T-helper 2 cell treated with Interferon-gamma antibody and Interleukin-4, amounts not matched to agents 100 ng/mL and 5 ng/mL, for 36 hours (primary cell): ENCODE results near the gene GCM1. TPM values are rescaled to one million over a fixed set of nuclear protein-coding genes. Genes with fewer than 3 reads are reported as not detected.

Source experiments
- intact Hi-C: fragments of 100-400 bp; cut with micrococcal nuclease; formaldehyde crosslinking; loops from one replicate; pipeline ENCODE4 v1.15.1; 2023
- total RNA-seq: library from RNA; stranded (reverse); gene quantifications from 2 replicates; pipeline ENCODE4 v1.2.3, GENCODE V29; 2022

GCM1 gene
- total RNA-seq, 1 donor from 2014 or later = 0.11 TPM

- intact Hi-C loops = no loop called here
Measured at GRCh38 chr6:53152576-53152975, 3.9 kb upstream of the GCM1 start.

- intact Hi-C loops = no loop called here
Measured at GRCh38 chr6:53151676-53152075, 3.0 kb upstream of the GCM1 start.

DNA sequence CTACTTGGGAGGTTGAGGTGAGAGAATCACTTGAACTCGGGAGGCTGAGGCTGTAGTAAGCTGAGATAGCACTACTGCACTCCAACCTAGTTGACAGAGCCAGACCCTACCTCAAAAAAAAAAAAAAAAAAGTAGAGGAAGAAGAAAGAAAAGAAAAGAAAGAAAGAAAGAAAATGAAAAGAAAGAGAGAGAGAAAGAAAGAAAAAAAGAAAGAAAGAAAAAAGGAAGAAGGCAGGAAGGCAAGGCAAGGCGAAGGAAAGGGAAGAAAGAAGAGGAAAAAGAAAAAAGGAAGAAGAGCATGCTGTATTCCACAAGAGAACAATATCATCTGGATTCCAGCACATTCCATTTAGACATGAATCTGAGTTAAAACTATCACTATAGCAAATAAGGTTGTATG, 3.8 kb downstream of the GCM1 start:
- intact Hi-C loops = no loop called here

DNA sequence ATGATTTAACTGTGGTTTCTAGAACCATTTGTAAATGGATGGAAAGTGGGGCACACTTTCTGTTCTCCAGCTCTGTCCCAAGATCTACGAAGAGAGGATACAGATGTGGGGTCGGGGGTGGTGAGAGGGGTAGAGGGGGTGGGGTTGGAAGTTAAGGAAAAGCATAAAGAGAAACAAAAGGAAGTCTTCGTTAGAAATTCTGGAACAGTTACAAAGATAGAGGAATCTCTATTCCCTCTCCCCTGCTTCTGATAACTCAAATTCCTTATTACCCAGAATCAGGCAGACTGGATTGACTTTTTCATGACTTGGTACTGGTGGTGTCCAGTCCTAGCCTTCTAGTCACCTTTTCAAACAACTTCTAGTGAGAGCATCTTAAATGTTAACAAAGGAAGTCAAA, 4.9 kb downstream of the GCM1 start:
- intact Hi-C loops = no loop called here

DNA sequence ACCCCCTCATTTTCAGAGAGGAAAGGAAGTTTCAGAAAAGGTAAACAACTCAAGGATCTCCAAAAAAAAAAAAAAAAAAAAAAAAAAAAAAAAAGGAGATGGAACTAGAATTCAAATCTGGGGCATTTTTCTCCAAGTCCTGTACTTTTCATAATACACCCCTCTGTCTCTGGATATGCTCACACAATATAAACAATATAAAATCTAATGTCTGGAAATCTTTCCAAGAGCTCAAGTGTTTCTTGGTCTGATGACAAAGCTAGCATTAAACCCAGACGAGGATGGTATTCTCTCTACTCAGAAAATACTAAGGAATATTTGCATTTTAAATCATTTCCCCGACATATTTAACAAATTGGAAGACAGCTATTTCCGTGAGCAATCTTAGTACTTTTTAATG, 5.8 kb downstream of the GCM1 start:
- intact Hi-C loops = no loop called here

DNA sequence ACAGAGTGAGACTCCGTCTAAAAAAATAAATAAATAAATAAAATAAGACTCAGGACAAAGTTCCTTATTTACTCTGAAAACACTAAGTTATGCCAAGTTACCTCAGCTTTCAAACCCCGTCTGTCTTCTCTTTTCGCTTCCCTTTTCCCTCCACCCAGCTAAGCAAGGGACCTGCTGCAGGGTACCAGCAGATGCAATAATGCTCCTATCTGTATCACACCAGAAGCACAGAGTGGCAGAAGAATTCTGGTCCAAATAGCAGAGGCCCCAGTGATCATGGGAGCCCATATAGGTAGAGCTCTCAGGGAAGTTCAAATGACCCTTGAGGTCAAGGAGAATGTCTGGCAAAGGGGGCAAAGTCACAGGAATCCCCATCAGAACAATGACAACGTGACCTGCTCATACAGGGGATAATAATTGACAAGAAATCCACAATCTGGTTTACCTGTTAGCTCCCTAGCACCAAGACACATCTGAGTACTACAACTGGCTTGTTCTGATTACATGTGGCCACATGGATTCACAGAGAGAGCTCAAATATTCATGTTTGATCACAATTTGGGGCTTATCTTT, 8.7 kb downstream of the GCM1 start:
- intact Hi-C loops = no loop called here

GRCh38 chr6:53136000-53136609, 12.5 kb downstream of the GCM1 start:
- intact Hi-C loops = no loop called here

- intact Hi-C loops = no loop called here
Measured at GRCh38 chr6:53134601-53135235, 13.9 kb downstream of the GCM1 start.

DNA sequence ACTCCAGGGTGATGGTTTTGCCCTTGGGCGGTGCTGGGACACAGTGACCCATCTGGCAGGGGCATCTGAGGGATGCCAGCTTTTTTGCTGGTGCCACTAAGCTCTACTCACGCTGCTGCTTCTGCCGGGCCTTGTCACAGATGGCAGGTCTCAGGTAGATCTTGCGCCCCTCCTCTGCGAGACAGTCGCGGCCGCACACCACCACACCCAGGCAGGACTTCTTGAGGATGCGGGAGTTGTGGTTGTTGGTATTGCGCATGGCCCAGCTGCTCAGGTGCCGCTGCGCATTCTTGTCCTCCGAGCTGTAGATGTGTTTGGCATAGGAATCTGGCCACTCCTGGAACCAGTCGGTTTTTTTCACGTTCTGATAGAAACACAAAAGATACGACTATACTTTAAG, 14.7 kb downstream of the GCM1 start:
- intact Hi-C loops = no loop called here

- intact Hi-C loops = no loop called here
Measured at GRCh38 chr6:53130569-53131290, 17.9 kb downstream of the GCM1 start.

- intact Hi-C loops = no loop called here
Measured at GRCh38 chr6:53128842-53129241, 19.8 kb downstream of the GCM1 start.

DNA sequence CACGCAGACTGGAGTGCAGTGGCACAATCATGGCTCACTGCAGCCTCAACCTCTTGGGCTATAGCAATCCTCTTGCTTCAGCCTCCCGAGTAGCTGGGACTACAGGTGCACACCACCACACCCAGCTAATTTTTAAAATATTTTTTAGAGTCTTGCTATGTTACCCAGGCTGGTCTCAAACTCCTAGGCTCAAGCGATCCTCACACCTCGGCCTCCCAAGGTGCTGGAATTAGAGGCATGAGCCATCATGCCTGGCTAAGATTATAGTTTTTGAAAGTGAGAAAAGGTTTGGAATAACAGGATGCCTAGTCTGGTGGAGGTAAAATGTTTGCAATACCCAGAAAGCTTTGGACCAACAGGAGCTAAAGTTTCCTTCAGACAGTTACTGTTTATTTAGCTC, 23.4 kb downstream of the GCM1 start:
- intact Hi-C loops = no loop called here

- intact Hi-C loops = no loop called here
Measured at GRCh38 chr6:53124131-53124800, 24.4 kb downstream of the GCM1 start.

GRCh38 chr6:53119772-53120409, 28.8 kb downstream of the GCM1 start:
- intact Hi-C loops = no loop called here

GRCh38 chr6:53119349-53119748, 29.3 kb downstream of the GCM1 start:
- intact Hi-C loops = no loop called here

DNA sequence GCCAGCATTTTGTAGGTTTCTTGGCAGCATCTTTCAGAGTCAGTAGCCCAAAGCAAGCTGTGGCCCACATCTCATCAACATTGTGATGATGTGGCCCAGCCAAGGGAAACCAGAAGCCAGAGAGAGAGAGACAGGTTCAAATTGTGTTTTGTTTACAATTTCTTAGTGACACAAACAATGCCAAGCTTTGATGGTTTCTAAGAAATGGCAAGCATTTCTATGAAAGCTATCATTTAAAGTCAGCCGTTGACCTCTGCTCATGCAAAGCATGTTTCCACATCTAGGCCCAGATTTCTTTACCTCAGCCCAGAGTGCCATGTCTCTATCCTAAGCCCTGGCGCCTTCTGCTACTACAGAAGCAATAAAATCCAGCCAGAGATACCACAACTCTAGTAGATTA, 32.9 kb downstream of the GCM1 start:
- intact Hi-C loops = no loop called here

DNA sequence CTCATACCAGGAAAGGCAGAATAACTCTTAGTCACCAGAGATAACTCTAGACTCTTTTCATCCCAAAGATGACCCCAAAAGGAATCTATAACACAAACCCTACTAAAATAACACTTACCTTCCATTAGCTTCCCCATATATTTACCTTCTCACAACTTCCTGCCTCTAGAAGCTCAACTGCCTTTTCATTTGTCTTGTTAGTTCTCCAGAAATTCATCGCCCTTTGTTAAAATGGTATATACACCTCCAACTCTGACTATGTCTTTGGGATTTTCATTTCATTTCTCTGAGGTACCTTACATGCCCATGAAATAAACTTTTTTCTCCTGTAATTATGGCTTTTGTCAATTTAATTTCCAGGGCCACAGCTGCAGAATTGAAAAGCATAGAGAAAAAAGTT, 33.5 kb downstream of the GCM1 start:
- intact Hi-C loops = no loop called here

DNA sequence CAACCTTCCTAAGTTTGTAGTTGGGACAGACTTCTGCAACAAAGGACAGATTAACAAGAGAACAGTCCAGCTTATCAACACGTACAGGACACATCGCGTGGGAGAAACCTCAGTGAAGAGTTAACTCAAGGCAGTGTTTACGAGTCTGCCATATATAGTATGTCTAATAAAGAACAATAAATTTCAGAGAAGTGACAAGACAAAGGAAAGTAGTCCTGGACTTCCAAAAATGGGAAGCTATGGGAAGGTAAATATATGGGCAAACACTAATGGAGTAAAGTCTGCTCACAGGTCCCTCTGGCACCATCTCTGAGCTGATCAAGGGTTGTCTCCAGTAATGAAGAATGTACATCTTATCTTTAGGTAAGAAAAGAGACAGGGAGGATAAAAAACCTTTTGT, 34.9 kb downstream of the GCM1 start:
- intact Hi-C loops = no loop called here

DNA sequence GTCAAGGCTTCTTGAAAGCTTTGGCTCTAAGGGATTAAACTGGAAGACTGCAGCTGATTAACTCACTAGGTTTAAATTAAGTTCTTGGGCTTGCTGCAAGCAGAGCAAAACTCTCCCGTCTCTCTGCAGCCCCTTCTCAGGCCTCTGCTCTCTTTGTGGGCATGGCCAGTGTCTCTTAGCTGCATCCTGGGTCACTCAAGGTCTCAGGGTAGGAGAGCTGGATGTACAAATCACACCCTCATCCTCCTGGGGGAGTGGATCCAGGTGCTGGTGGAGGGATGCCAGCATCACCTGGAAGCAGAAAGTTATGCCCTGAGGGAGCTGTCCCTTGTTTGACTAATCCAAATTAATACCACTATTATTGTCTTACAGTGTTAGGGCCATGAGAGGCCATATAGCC, 35.8 kb downstream of the GCM1 start:
- intact Hi-C loops = no loop called here

GRCh38 chr6:53112404-53112803, 36.2 kb downstream of the GCM1 start:
- intact Hi-C loops = no loop called here

- intact Hi-C loops = no loop called here
Measured at GRCh38 chr6:53111865-53112264, 36.8 kb downstream of the GCM1 start.
